Natural killer cell (primary cell): Measurements from ENCODE around the gene ABCA4. TPM values are rescaled to one million over a fixed set of nuclear protein-coding genes. Genes with fewer than 3 reads are reported as not detected.

Experiments used
- ATAC-seq, 3 donors: fragments of 150-1000 bp in 2 of 3; fragments of 200-7000 bp in 1 of 3; cut with Tn5 transposase; 1 replicate in 1 of 3; 2 replicates in 2 of 3; pipeline ENCODE4 v1.10.0; 2021; ENCODE audit warnings: mild to moderate bottlenecking in 2 of 3, moderate library complexity in 2 of 3
- DNase-seq, 2 donors: peaks; one replicate each; pipeline versions ENCODE4 v3.0.0 to v3.0.0-alpha.2; 2013 to 2021; ENCODE audit warnings: mixed read lengths in 1 of 2
- H3K27ac ChIP-seq: one replicate; pipeline ENCODE4 v1.5.1; 2013; ENCODE audit warnings: mild to moderate bottlenecking, low read length
- H3K27me3 ChIP-seq: one replicate; pipeline ENCODE4 v1.6.1; 2013; ENCODE audit warnings: low read length; ENCODE audit not compliant: control insufficient read depth, insufficient read depth
- H3K36me3 ChIP-seq: one replicate; pipeline ENCODE4 v1.6.1; 2013; ENCODE audit warnings: low read length; ENCODE audit not compliant: control insufficient read depth, insufficient read depth
- H3K4me1 ChIP-seq: one replicate; pipeline ENCODE4 v1.6.1; 2013; ENCODE audit warnings: low read length; ENCODE audit not compliant: control insufficient read depth, insufficient read depth
- H3K4me3 ChIP-seq: one replicate; pipeline ENCODE4 v1.5.1; 2013; ENCODE audit warnings: low read length
- H3K9me3 ChIP-seq: one replicate; pipeline ENCODE4 v1.6.1; 2013; ENCODE audit warnings: low read length; ENCODE audit not compliant: control insufficient read depth, insufficient read depth
- H3K27ac Mint-ChIP-seq, 2 donors: one replicate each; pipeline ENCODE4 v1.8.0; 2022; ENCODE audit warnings: mild to moderate bottlenecking in 2 of 2, mixed read lengths in 2 of 2, moderate library complexity in 1 of 2
- H3K27me3 Mint-ChIP-seq, 2 donors: one replicate each; pipeline ENCODE4 v1.8.0; 2022; ENCODE audit warnings: low read depth in 2 of 2, mixed read lengths in 2 of 2
- H3K36me3 Mint-ChIP-seq: one replicate; pipeline ENCODE4 v1.8.0; 2022; ENCODE audit warnings: mixed read lengths
- H3K4me1 Mint-ChIP-seq, 2 donors: one replicate each; pipeline ENCODE4 v1.8.0; 2022; ENCODE audit warnings: mixed read lengths in 2 of 2
- H3K4me3 Mint-ChIP-seq: one replicate; pipeline ENCODE4 v1.8.0; 2022; ENCODE audit warnings: mild to moderate bottlenecking, moderate library complexity, mixed read lengths
- H3K9me3 Mint-ChIP-seq, 2 donors: one replicate each; pipeline ENCODE4 v1.8.0; 2022; ENCODE audit warnings: mixed read lengths in 2 of 2
- WGBS: methylation state at CpG from one replicate; pipeline ENCODE4 v1.1.7; 2013; ENCODE audit warnings: missing lambda C conversion rate; ENCODE audit not compliant: insufficient coverage; 5-methylcytosine and 5-hydroxymethylcytosine counted together
- intact Hi-C: fragments of 100-400 bp; cut with micrococcal nuclease; formaldehyde crosslinking; loops from one replicate; pipeline ENCODE4 v1.14.2; 2022
- total RNA-seq, 4 donors: library from RNA; stranded (reverse); fragments of 120-200 nt in 1 of 4; gene quantifications; one replicate each; pipeline versions ENCODE4 v1.2.3 to v1.2.4, GENCODE V29; 2013 to 2022
- TF ChIP-seq, protein P1 (sequence below): fragments of 200-600 bp; IDR thresholded peaks from one replicate; pipeline ENCODE4 v1.8.0; 2022; ENCODE audit warnings: antibody characterized with exemption

Gene ABCA4
- total RNA-seq, 3 donors from 2014 or later (not counting 1 experiment from before 2014, with no cell fraction given), result 0.48 TPM; not detected in 2

DNA sequence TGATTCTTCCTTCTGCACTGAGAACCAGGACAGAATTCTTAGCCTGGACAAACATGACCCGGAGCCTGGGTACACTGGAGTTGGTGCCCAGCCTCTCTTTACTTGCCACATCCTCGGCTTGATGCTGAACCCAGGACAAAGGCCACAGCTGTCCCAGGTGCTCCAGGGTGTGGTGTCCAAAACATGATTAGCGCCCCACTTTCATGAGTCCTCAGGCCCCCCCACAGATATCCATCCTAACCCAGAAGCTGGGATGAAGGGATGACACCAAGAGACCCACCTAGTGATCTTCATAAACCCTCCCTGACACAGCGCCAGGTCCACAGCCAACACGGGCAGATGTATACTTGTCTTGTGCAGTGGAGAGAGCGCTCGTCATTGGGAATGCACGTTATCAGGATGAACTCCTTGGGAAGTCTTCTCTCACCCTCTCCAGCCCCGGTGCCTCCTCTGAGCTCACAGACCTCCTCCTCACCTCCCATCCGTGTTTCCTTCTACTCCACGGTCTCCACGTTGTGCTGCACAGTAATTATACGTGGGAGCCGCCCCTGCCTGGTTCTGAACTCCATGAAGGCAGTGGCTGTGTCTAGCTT, 3.6 kb downstream of the ABCA4 start:
- Mint-ChIP-seq H3K4me1 (no peaks in the 10 kb centered on the region), H3K27ac (no peak overlapping the region), H3K36me3 (no peaks in the 10 kb centered on the region), H3K4me3 (no peak overlapping the region), H3K9me3 (no peaks in the 10 kb centered on the region), H3K27me3 (peaks cover 15 to 25% of the 10 kb centered on the region in 2 donors)
- Histone ChIP-seq H3K36me3 (no peaks in the 10 kb centered on the region), H3K9me3 (no peaks in the 10 kb centered on the region), H3K4me3 (no peak overlapping the region), H3K4me1 (no peaks in the 10 kb centered on the region), H3K27me3 (no peaks in the 10 kb centered on the region), H3K27ac (no peak overlapping the region)
- DNase-seq, result no peak
- intact Hi-C loops, result no loop called here
- no peak for ATAC-seq
- TF ChIP-seq, protein P1, sequence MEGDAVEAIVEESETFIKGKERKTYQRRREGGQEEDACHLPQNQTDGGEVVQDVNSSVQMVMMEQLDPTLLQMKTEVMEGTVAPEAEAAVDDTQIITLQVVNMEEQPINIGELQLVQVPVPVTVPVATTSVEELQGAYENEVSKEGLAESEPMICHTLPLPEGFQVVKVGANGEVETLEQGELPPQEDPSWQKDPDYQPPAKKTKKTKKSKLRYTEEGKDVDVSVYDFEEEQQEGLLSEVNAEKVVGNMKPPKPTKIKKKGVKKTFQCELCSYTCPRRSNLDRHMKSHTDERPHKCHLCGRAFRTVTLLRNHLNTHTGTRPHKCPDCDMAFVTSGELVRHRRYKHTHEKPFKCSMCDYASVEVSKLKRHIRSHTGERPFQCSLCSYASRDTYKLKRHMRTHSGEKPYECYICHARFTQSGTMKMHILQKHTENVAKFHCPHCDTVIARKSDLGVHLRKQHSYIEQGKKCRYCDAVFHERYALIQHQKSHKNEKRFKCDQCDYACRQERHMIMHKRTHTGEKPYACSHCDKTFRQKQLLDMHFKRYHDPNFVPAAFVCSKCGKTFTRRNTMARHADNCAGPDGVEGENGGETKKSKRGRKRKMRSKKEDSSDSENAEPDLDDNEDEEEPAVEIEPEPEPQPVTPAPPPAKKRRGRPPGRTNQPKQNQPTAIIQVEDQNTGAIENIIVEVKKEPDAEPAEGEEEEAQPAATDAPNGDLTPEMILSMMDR, result no peak
- 86% methylated on average over 14 of the region's 14 CpGs for WGBS

DNA sequence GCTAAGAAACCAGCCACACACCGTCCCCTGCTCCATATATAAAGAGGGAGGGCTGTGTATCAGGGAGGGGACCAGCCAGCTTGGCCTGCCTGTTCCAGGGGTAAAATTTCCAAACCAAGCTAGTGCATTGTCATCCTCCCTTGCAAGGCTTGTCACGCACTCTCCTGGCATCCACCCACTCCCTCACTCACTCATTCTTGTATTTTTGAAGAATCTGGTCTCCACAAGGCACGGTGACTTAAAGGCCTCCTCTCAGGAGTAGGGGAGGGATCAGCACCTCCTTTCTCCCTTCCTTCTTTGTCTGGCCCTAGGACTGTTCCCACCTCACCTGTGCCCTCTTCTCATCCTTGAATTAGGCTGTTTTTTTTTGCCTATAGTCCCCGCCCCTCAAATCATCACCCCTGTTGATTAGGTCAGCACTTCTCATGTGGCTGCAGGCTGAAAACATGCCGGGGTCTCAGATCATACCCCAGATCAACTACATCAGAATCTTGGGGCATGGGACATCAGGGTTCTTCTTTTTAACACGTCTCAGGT, 5.0 kb downstream of the ABCA4 start:
- Mint-ChIP-seq H3K4me1 (no peaks in the 10 kb centered on the region), H3K27me3 (peaks cover 22 to 25% of the 10 kb centered on the region in 2 donors), H3K9me3 (no peaks in the 10 kb centered on the region), H3K4me3 (no peak overlapping the region), H3K27ac (no peak overlapping the region), H3K36me3 (no peaks in the 10 kb centered on the region)
- H3K36me3 ChIP-seq, result no peaks in the 10 kb centered on the region
- H3K4me1 ChIP-seq, result no peaks in the 10 kb centered on the region
- DNase-seq (no peak), ATAC-seq (no peak)
- intact Hi-C loops, result no loop called here
- no peak overlapping the region for H3K4me3 ChIP-seq
- WGBS, result 82% methylated on average over 5 of the region's 6 CpGs
- H3K27ac ChIP-seq, result no peak overlapping the region
- H3K9me3 ChIP-seq, result no peaks in the 10 kb centered on the region
- TF ChIP-seq, protein P1, result no peak
- no peaks in the 10 kb centered on the region for H3K27me3 ChIP-seq

DNA sequence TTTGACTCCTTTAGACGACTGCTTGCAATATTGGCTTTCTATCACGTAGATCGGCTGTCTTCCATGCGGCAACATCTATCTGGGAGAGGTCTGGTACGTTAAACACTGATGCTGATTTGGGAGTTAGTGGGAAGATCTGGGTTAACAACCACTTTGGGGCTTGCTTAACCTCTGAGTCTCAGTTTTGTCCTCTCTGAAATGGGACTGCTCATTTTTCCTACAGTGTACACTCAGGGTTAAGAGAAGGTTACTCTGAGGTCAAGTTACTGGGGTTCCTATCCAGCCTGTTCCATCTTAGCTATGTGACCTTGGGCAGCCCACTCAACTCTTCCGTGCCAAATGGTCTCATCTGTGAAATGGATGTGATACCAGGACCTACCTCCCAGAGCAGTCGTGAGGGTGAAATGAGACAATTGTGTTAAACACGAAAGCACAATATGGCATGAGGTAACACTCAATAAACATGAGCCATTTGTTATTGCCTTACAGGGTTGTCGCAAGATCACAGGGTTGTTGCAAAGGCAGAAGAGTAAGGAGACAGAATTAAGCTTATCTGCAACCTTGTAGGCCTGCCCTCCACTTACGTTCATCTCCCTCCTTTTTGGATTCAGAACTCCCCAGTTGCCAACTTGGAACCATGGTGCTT, 5.6 kb downstream of the ABCA4 start:
- no peaks in the 10 kb centered on the region for H3K4me1 ChIP-seq
- no peaks in the 10 kb centered on the region for H3K27me3 ChIP-seq
- Mint-ChIP-seq H3K4me3 (no peak overlapping the region), H3K4me1 (no peaks in the 10 kb centered on the region), H3K27ac (no peak overlapping the region), H3K9me3 (no peaks in the 10 kb centered on the region), H3K36me3 (no peaks in the 10 kb centered on the region), H3K27me3 (peaks cover 22 to 31% of the 10 kb centered on the region in 2 donors)
- DNase-seq (no peak), ATAC-seq (no peak)
- TF ChIP-seq, protein P1, result no peak
- no peak overlapping the region for H3K4me3 ChIP-seq
- no peaks in the 10 kb centered on the region for H3K9me3 ChIP-seq
- 91% methylated on average over 10 of the region's 10 CpGs for WGBS
- no peak overlapping the region for H3K27ac ChIP-seq
- H3K36me3 ChIP-seq, result no peaks in the 10 kb centered on the region
- intact Hi-C loops, result no loop called here
